Mesenchymal stem cell (in vitro differentiated cells and primary cell): ENCODE measurements around the gene DEPDC5.

Experiments used
- DNase-seq: peaks from one replicate; pipeline ENCODE4 v3.0.0-alpha.2; 2013
- H2AFZ ChIP-seq: one replicate; pipeline ENCODE4 v1.6.1; 2013; ENCODE audit warnings: low read depth, mild to moderate bottlenecking, control low read depth, inconsistent platforms, low read length, moderate library complexity
- H2AK5ac ChIP-seq: 2 replicates; pipeline ENCODE4 v1.6.1; 2013; ENCODE audit warnings: low read length, moderate library complexity, mild to moderate bottlenecking, inconsistent platforms; ENCODE audit not compliant: severe bottlenecking
- H2BK120ac ChIP-seq: one replicate; pipeline ENCODE4 v1.6.1; 2013; ENCODE audit warnings: low read depth, mild to moderate bottlenecking, inconsistent platforms, low read length, moderate library complexity
- H2BK12ac ChIP-seq, 2 experiments: one replicate each; pipeline ENCODE4 v1.6.1; 2013; ENCODE audit warnings: inconsistent platforms in 2 of 2, low read length in 2 of 2, mild to moderate bottlenecking in 2 of 2, moderate library complexity in 2 of 2, control low read depth in 1 of 2
- H2BK15ac ChIP-seq: one replicate; pipeline ENCODE4 v1.6.1; 2013; ENCODE audit warnings: mild to moderate bottlenecking, low read depth, inconsistent platforms; ENCODE audit not compliant: poor library complexity, severe bottlenecking
- H2BK5ac ChIP-seq: 2 replicates; pipeline ENCODE4 v1.6.1; 2013; ENCODE audit warnings: low read depth, mild to moderate bottlenecking, low read length, control low read depth, inconsistent platforms; ENCODE audit not compliant: poor library complexity, severe bottlenecking
- H3K14ac ChIP-seq, 2 experiments: one replicate each; pipeline ENCODE4 v1.6.1; 2013; ENCODE audit warnings: inconsistent platforms in 2 of 2, low read length in 2 of 2, control low read depth in 1 of 2, mild to moderate bottlenecking in 1 of 2, moderate library complexity in 1 of 2
- H3K18ac ChIP-seq, 2 experiments: one replicate each; pipeline ENCODE4 v1.6.1; 2013; ENCODE audit warnings: inconsistent platforms in 2 of 2, low read length in 2 of 2, control low read depth in 1 of 2, low read depth in 1 of 2, mild to moderate bottlenecking in 1 of 2
- H3K23ac ChIP-seq, 2 experiments: one replicate each; pipeline ENCODE4 v1.6.1; 2013; ENCODE audit warnings: inconsistent platforms in 2 of 2, low read length in 2 of 2, mild to moderate bottlenecking in 2 of 2, moderate library complexity in 2 of 2, control low read depth in 1 of 2
- H3K27ac ChIP-seq: 2 replicates; pipeline ENCODE4 v1.5.1; 2013; ENCODE audit warnings: mild to moderate bottlenecking, moderate library complexity, low read length, control low read depth, inconsistent platforms; ENCODE audit not compliant: poor library complexity, severe bottlenecking
- H3K27me3 ChIP-seq, 2 experiments: 2 replicates each; pipeline versions ENCODE4 v1.6.1 to v1.7.0; 2013; ENCODE audit warnings: low read length in 2 of 2, mild to moderate bottlenecking in 2 of 2, moderate library complexity in 2 of 2, control low read depth in 1 of 2, inconsistent platforms in 1 of 2; ENCODE audit not compliant: control insufficient read depth in 1 of 2, insufficient read depth in 1 of 2
- H3K36me3 ChIP-seq, 2 experiments: 2 replicates each; pipeline versions ENCODE4 v1.6.1 to v1.7.0; 2013; ENCODE audit warnings: low read length in 2 of 2, control low read depth in 1 of 2, inconsistent platforms in 1 of 2, low read depth in 1 of 2, mild to moderate bottlenecking in 1 of 2; ENCODE audit not compliant: insufficient read depth in 2 of 2, control insufficient read depth in 1 of 2
- H3K4ac ChIP-seq, 2 experiments: one replicate each; pipeline ENCODE4 v1.6.1; 2013; ENCODE audit warnings: inconsistent platforms in 2 of 2, low read length in 2 of 2, mild to moderate bottlenecking in 2 of 2, moderate library complexity in 2 of 2, control low read depth in 1 of 2, low read depth in 1 of 2
- H3K4me1 ChIP-seq: 2 replicates; pipeline ENCODE4 v1.6.1; 2013; ENCODE audit warnings: low read depth, low read length, control low read depth; ENCODE audit not compliant: control insufficient read depth, insufficient read depth
- H3K4me2 ChIP-seq: 2 replicates; pipeline ENCODE4 v1.6.1; 2013; ENCODE audit warnings: low read length, mild to moderate bottlenecking, inconsistent platforms; ENCODE audit not compliant: poor library complexity, severe bottlenecking
- H3K4me3 ChIP-seq, 2 experiments: 2 replicates each; pipeline versions ENCODE4 v1.5.1 to v1.7.0; 2013; ENCODE audit warnings: low read length in 2 of 2, mild to moderate bottlenecking in 2 of 2, control low read depth in 1 of 2, low read depth in 1 of 2; ENCODE audit not compliant: insufficient read depth in 1 of 2
- H3K79me1 ChIP-seq: replicated peaks from 2 replicates; pipeline ENCODE4 v1.6.1; 2013; ENCODE audit warnings: mild to moderate bottlenecking, control low read depth, low read length, inconsistent platforms; ENCODE audit not compliant: poor library complexity, severe bottlenecking
- H3K9ac ChIP-seq: 2 replicates; pipeline ENCODE4 v1.7.0; 2013; ENCODE audit warnings: mild to moderate bottlenecking, low read length, moderate library complexity
- H3K9me3 ChIP-seq: 2 replicates; pipeline ENCODE4 v1.7.0; 2013; ENCODE audit warnings: mild to moderate bottlenecking, low read length; ENCODE audit not compliant: control insufficient read depth
- H4K8ac ChIP-seq: one replicate; pipeline ENCODE4 v1.6.1; 2013; ENCODE audit warnings: inconsistent platforms, mild to moderate bottlenecking, low read length, moderate library complexity
- H4K91ac ChIP-seq: one replicate; pipeline ENCODE4 v1.6.1; 2013; ENCODE audit warnings: mild to moderate bottlenecking, low read length, inconsistent platforms
- WGBS: methylation state at CpG from one replicate; pipeline ENCODE4 v1.1.7; 2013; ENCODE audit warnings: mixed read lengths; 5-methylcytosine and 5-hydroxymethylcytosine counted together

DEPDC5 gene

DNA sequence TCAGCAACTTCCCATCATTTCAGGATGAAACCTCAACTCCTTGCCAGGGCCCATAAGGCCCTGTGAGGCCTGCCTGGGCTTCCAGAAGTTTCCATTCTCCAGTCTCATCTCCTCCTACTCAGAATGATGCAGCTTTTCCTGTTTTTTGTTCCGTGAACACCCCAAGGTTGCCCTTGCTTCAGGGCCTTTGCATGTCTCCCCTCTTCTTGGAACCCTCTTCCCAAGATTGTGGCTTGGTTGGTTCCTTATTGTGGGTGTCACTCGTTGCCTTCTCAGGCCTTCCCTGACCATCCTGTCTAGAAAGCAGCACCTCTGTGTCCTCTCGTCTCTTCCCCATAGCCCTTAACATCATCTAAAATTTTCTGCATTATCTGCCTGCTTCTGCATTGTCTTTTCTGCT, 167.3 kb downstream of the DEPDC5 start:
- H3K27ac ChIP-seq: no peak overlapping the region
- WGBS: 90% methylated on average over 3 of the region's 3 CpGs
- H2BK5ac ChIP-seq: no peak overlapping the region
- H3K23ac ChIP-seq: no peak overlapping the region
- H3K4me3 ChIP-seq: no peak overlapping the region
- no peak overlapping the region for H3K14ac ChIP-seq
- no peak overlapping the region for H3K4me2 ChIP-seq
- H2AK5ac ChIP-seq: no peak overlapping the region
- H3K79me1 ChIP-seq: no peaks in the 10 kb centered on the region
- H3K27me3 ChIP-seq: peaks cover 0 to 25% of the 10 kb centered on the region in 2 experiments
- H2BK15ac ChIP-seq: no peak overlapping the region
- no peak overlapping the region for H3K9ac ChIP-seq
- no peak overlapping the region for H3K18ac ChIP-seq
- no peak overlapping the region for H2BK12ac ChIP-seq
- H3K4me1 ChIP-seq: peaks cover 4% of the 10 kb centered on the region
- no peak overlapping the region for H2BK120ac ChIP-seq
- no peak overlapping the region for H4K8ac ChIP-seq
- no peak for DNase-seq
- no peak overlapping the region for H4K91ac ChIP-seq
- no peak overlapping the region for H3K4ac ChIP-seq
- no peaks in the 10 kb centered on the region for H3K9me3 ChIP-seq
- H3K36me3 ChIP-seq: no peaks in the 10 kb centered on the region
- no peak overlapping the region for H2AFZ ChIP-seq

DNA sequence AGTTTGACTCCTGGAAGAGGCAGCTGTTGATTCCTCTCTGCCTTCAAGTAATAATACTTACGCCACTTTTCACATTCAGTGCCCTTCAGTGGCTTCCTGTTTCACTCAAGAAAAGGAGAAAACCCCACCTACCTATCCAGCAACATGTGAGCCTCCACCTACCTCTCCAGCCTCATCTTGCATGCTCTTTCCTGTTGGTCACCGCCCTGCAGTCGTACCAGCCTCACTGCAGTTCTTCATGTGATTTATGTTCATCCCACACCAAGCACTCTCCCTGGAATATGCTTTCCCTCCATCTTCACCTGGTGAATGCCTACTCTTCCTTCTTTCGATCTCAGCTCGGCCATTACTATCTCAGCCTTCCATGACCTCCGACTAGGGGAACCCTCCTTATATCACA, 168.7 kb downstream of the DEPDC5 start:
- H4K91ac ChIP-seq: no peak overlapping the region
- no peak overlapping the region for H2BK120ac ChIP-seq
- no peak overlapping the region for H3K23ac ChIP-seq
- peaks cover 4 to 26% of the 10 kb centered on the region in 2 experiments for H3K27me3 ChIP-seq
- H3K9ac ChIP-seq: no peak overlapping the region
- H3K27ac ChIP-seq: no peak overlapping the region
- no peak overlapping the region for H3K4ac ChIP-seq
- no peaks in the 10 kb centered on the region for H3K9me3 ChIP-seq
- no peaks in the 10 kb centered on the region for H3K36me3 ChIP-seq
- H2AK5ac ChIP-seq: no peak overlapping the region
- H3K4me2 ChIP-seq: no peak overlapping the region
- DNase-seq: no peak
- H3K4me3 ChIP-seq: no peak overlapping the region
- no peak overlapping the region for H3K14ac ChIP-seq
- H2BK15ac ChIP-seq: no peak overlapping the region
- no peak overlapping the region for H2BK5ac ChIP-seq
- no peak overlapping the region for H2BK12ac ChIP-seq
- H3K79me1 ChIP-seq: no peaks in the 10 kb centered on the region
- H3K18ac ChIP-seq: no peak overlapping the region
- H3K4me1 ChIP-seq: peaks cover 4% of the 10 kb centered on the region
- H2AFZ ChIP-seq: no peak overlapping the region
- no peak overlapping the region for H4K8ac ChIP-seq
- 90% methylated on average over 6 of the region's 6 CpGs for WGBS

DNA sequence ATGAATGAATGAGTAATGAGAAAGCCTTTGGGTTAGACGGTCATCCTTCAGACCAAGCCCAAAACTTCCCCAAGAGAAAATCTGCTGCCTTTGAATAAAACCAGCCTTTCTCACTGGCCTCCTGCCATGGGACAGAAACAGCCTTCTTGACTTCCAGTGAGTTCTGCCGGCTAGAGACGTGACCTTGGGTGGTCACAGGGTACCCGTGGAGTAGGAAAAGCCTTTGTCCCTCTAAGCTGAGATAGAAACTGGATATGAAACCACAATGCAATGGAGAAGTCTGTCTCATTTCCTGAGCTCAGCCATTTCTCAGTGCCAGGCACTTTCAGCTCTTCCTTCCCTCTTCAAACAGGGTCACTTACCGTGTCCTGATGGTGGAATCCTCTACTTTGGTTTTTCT, 169.3 kb downstream of the DEPDC5 start:
- Histone ChIP-seq H2AK5ac (no peak overlapping the region), H3K4me1 (peaks cover 4% of the 10 kb centered on the region), H2AFZ (no peak overlapping the region), H4K91ac (no peak overlapping the region), H2BK120ac (no peak overlapping the region), H3K4me2 (no peak overlapping the region), H3K9ac (no peak overlapping the region), H3K27me3 (peaks cover 4 to 31% of the 10 kb centered on the region in 2 experiments), H3K23ac (no peak overlapping the region), H3K36me3 (no peaks in the 10 kb centered on the region), H3K79me1 (no peaks in the 10 kb centered on the region), H2BK15ac (no peak overlapping the region), H2BK5ac (no peak overlapping the region), H2BK12ac (no peak overlapping the region), H3K9me3 (no peaks in the 10 kb centered on the region), H3K4me3 (no peak overlapping the region), H3K27ac (no peak overlapping the region), H3K14ac (no peak overlapping the region), H4K8ac (no peak overlapping the region), H3K4ac (no peak overlapping the region), H3K18ac (no peak overlapping the region)
- DNase-seq: no peak
- 72% methylated on average over 5 of the region's 5 CpGs for WGBS

DNA sequence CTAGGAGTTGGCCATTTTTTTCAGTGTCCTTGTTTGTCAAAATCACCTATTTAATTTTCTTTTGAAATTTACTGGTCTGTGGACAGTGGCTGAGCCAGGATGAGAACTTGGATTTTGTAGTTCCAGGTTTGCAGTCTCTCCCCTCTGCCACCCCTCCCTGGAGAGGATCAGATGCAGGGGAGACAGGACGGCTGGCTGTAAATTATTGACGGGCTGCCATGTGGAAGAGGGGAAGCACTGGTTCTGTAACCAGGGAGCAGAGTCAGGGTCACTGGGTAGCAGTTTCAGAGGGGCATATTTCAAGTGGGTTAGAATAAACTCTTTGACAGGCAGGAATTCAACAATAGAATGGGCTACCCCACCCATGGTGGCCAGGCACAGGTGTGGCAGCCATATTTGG, 169.9 kb downstream of the DEPDC5 start:
- no peak overlapping the region for H2BK120ac ChIP-seq
- H3K23ac ChIP-seq: no peak overlapping the region
- H2AK5ac ChIP-seq: no peak overlapping the region
- no peak overlapping the region for H2BK12ac ChIP-seq
- H3K14ac ChIP-seq: no peak overlapping the region
- H2BK15ac ChIP-seq: no peak overlapping the region
- H3K18ac ChIP-seq: no peak overlapping the region
- H3K36me3 ChIP-seq: no peaks in the 10 kb centered on the region
- H3K9ac ChIP-seq: no peak overlapping the region
- H4K8ac ChIP-seq: no peak overlapping the region
- no peak for DNase-seq
- 67% methylated on average over 2 of the region's 2 CpGs for WGBS
- no peak overlapping the region for H4K91ac ChIP-seq
- H3K4ac ChIP-seq: no peak overlapping the region
- H3K27me3 ChIP-seq: peaks cover 4 to 30% of the 10 kb centered on the region in 2 experiments
- H3K9me3 ChIP-seq: no peaks in the 10 kb centered on the region
- no peak overlapping the region for H2BK5ac ChIP-seq
- peaks cover 4% of the 10 kb centered on the region for H3K4me1 ChIP-seq
- no peaks in the 10 kb centered on the region for H3K79me1 ChIP-seq
- no peak overlapping the region for H2AFZ ChIP-seq
- H3K4me2 ChIP-seq: no peak overlapping the region
- H3K27ac ChIP-seq: no peak overlapping the region
- no peak overlapping the region for H3K4me3 ChIP-seq
